HG03571 (cell line): ENCODE results near the gene ZNF74.
"Not testable (repeated sequence)": the region's sequence is repeated elsewhere in the genome, so short reads cannot be mapped to it uniquely, and the experiment has no call there.

Experiments used
- ATAC-seq: cut with Tn5 transposase; IDR thresholded peaks from one replicate; pipeline ENCODE4 v1.9.1; 2021; ENCODE audit not compliant: unreplicated experiment

ZNF74 gene

GRCh38 chr22:20393705-20394476, at the start of gene ZNF74:
Gene ZNF74, plus strand, starts transcription at chr22:20394151. Its CDS starts 478 bp downstream, at chr22:20394629.
- ATAC-seq, result peak; percentile 71

- not testable (repeated sequence) for ATAC-seq
These were observed 47.4 kb upstream of the ZNF74 start for GRCh38 chr22:20346553-20346952.

GRCh38 chr22:20352536-20352935, 41.4 kb upstream of the ZNF74 start:
- ATAC-seq, result not testable (repeated sequence)

DNA sequence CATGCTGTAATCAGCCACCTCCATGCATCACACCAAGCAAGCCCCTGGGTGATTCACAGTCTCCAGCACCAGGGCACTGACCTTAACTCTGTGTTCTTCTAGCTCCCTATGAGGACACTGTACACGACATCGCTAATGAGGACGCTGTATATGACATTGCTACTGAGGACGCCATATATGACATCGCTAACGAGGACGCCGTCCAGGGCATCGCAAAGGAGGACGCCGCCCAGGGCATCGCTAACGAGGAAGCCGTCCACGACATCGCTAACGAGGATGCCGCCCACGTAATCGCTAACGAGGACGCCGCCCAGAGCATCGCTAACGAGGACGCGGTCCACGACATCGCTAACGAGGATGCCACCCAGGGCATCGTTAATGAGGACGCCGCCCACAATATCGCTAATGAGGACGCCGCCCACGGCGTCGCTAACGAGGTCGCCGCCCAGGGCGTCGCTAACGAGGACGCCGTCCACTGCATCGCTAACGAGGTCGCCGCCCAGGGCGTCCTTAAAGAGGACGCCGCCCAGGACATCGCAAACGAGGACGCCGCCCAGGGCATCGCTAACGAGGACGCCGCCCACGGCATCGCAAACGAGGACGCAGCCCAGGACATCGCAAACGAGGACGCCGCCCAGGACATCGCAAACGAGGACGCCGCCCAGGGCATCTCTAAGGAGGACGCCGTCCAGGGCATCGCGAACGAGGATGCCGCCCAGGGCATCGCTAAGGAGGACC, 39.5 kb upstream of the ZNF74 start:
- no peak for ATAC-seq

GRCh38 chr22:20355939-20356636, 37.9 kb upstream of the ZNF74 start:
- ATAC-seq, result not testable (repeated sequence)

GRCh38 chr22:20356906-20357305, 37.0 kb upstream of the ZNF74 start:
- not testable (repeated sequence) for ATAC-seq

- ATAC-seq, result not testable (repeated sequence)
These were observed 36.0 kb upstream of the ZNF74 start for GRCh38 chr22:20357967-20358366.

GRCh38 chr22:20358503-20359239, 35.3 kb upstream of the ZNF74 start:
- not testable (repeated sequence) for ATAC-seq

- ATAC-seq, result not testable (repeated sequence)
These were observed 33.7 kb upstream of the ZNF74 start for GRCh38 chr22:20360261-20360660.

DNA sequence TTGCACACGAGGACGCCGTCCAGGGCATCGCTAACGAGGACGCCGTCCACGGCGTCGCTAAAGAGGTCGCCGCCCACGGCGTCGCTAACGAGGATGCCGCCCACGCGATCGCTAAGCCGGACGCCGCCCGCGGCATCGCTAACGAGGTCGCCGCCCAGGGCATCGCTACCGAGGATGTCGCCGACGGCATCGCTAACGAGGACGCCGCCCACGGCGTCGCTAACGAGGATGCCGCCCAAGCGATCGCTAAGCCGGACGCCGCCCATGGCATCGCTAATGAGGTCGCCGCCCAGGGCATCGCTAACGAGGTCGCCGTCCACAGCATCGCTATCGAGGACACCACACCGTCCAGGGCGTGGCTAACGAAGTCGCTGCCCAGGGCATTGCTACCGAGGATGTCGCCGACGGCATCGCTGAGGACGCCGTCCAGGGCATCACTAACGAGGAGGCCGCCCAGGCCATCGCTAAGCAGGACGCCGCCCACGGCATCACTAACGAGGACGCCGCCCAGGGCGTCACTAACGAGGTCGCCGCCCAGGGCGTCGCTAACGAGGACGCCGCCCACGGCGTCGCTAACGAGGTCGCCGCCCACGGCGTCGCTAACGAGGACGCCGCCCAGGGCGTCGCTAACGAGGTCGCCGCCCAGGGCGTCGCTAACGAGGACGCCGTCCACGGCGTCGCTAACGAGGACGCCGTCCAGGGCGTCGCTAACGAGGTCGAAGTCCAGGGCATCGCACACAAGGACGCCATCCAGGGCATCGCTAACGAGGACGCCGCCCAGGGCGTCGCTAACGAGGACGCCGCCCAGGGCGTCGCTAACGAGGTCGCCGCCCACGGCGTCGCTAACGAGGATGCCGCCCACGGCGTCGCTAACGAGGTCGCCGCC, 32.8 kb upstream of the ZNF74 start:
- ATAC-seq, result not testable (repeated sequence)

- not testable (repeated sequence) for ATAC-seq
These were observed 32.2 kb upstream of the ZNF74 start for GRCh38 chr22:20361752-20362229.

- ATAC-seq, result not testable (repeated sequence)
These were observed 31.5 kb upstream of the ZNF74 start for GRCh38 chr22:20362403-20362802.

DNA sequence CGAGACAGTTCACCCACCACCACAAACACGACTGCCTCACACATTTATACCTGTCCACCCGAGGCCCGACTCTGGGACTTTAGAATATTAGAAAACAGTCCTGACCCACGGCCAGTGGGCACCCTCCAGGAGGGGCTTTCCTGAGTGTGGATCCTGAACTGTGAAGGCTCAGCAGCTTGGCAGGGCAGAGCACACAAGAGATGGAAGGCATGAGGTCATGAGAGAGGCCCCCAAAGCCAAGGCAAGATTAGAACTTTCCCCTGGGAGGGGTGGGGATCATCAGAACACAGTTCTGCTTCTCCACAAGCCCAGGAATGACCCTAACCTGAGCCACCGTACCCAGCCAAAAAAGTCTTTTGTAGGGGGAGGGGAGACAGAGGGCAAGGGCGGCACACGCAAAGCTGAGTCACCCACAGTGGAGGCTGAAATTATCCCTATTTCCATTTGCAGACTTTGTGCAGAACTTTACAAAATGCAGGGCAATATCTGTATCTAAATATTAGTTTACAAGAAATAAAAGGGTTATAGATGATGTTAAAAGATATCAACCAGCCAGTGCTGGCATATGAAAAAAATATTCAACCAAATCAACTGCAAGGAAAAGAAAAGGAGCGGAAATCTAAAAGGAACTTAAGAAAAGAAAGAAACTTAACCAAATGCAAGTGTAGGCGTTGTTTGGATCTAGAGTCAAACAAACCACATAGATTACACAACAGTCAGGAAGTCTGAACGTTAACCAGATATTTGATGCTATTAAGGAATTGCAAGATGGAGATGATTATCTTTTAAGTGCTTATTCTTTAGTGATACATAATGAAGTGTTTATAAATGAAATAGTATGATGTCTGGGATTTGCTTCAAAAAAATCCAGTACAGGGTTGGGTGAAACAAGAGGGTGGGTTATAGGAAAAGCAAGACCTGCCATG, 29.4 kb upstream of the ZNF74 start:
- ATAC-seq, result not testable (repeated sequence)

- ATAC-seq, result not testable (repeated sequence)
These were observed 27.1 kb upstream of the ZNF74 start for GRCh38 chr22:20366841-20367240.

DNA sequence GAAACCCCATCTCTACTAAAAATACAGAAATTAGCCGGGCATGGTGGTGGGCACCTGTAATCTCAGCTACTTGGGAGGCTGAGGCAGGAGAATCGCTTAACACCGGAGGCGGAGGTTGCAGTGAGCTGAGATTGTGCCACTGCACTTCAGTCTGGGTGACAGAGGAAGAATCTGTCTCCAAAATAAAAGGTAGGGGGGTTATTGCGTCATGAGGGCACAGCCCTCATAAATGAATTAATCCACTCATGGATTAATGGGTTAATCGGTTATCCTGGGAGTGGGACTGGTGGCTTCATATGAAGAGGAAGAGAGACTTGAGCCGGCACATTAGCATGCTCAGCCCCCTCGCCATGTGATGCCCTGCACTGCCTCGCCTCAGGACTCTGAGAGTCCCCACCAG, 25.1 kb upstream of the ZNF74 start:
- ATAC-seq, result not testable (repeated sequence)

- ATAC-seq, result not testable (repeated sequence)
These were observed 22.3 kb upstream of the ZNF74 start for GRCh38 chr22:20371687-20372086.

GRCh38 chr22:20372406-20372854, 21.5 kb upstream of the ZNF74 start:
- ATAC-seq, result not testable (repeated sequence)

GRCh38 chr22:20373195-20373706, 20.7 kb upstream of the ZNF74 start:
- not testable (repeated sequence) for ATAC-seq
